Measurements from ENCODE around the gene PNO1.

Gene PNO1

GRCh38 chr2:68188831-68189230 is 31.1 kb downstream of the PNO1 start:
- no peak for DNase-seq (ENCODE audit: extremely low spot score)
- CTCF ChIA-PET, result interaction anchor here (1.1 to 1.4 kb wide), 2 partner anchors 9 to 55 kb away, joined by 3 read pairs; no protein-coding TSS in a partner anchor
- TF ChIP-seq TARDBP (IDR thresholded peaks at IDR 0.05) (no peak), FOXM1 (IDR thresholded peaks at IDR 0.05; ENCODE audit: borderline replicate concordance) (no peak), ZNF384 (IDR thresholded peaks at IDR 0.05) (no peak), SUZ12 (IDR thresholded peaks at IDR 0.05) (no peak), HDGF (IDR thresholded peaks at IDR 0.05; ENCODE audit: borderline replicate concordance) (no peak), SP1 (IDR thresholded peaks at IDR 0.05) (no peak), FOXA1 (IDR thresholded peaks at IDR 0.05) (no peak), BHLHE40 (IDR thresholded peaks at IDR 0.05; ENCODE audit: borderline replicate concordance) (no peak), ELF4 (IDR thresholded peaks at IDR 0.05) (no peak), FOXK2 (IDR thresholded peaks at IDR 0.05) (no peak), NFRKB (IDR thresholded peaks at IDR 0.05) (no peak), L3MBTL2 (conservative IDR thresholded peaks at IDR 0.05) (no peak), LEF1 (IDR thresholded peaks at IDR 0.05; ENCODE audit: borderline replicate concordance) (no peak)
- TF ChIP-seq, protein P1, sequence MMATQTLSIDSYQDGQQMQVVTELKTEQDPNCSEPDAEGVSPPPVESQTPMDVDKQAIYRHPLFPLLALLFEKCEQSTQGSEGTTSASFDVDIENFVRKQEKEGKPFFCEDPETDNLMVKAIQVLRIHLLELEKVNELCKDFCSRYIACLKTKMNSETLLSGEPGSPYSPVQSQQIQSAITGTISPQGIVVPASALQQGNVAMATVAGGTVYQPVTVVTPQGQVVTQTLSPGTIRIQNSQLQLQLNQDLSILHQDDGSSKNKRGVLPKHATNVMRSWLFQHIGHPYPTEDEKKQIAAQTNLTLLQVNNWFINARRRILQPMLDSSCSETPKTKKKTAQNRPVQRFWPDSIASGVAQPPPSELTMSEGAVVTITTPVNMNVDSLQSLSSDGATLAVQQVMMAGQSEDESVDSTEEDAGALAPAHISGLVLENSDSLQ (IDR thresholded peaks at IDR 0.05), result no peak
- POLR2A ChIA-PET, result interaction anchor here (1.9 kb wide), 1 partner anchor 64 kb away, joined by 5 read pairs; the partner anchor contains the start of gene PPP3R1

DNA sequence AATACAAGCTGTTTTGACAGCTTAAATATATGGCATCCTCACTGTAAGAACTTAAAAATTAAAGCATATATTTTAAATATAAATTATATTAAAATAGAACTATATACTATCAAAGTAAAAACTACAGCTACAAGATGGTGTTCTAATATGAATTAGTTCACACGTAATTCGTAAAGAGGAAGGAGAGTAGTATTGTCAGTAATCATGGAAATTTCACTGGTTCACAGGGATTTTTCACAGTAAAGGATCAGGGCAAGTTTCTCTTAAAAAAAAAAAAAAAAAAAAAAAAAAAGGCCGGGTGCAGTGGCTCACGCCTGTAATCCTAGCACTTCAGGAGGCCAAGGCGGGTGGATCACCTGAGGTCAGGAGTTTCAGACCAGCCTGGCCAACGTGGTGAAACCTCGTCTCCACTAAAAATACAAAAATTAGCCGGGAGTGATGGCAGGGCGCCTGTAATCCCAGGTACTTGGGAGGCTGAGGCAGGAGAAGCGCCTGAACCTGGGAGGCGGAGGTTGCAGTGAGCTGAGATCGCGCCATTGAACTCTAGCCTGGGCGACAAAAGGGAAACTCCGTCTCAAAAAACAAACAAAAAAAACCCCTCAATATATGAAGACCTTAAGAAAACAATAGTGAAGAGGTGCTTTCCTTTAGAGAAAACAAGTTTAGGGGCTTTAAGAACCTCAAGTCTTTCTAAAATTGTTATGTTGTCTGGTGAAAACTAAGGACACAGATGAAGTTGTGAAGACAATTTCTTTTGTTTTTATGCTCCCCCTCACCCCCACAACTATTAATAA is 32.5 kb downstream of the PNO1 start:
- peak; percentile 50; the same call in 1 of the 2 replicates for TF ChIP-seq ZNF384 (IDR thresholded peaks at IDR 0.05)
- TF ChIP-seq FOXA1 (IDR thresholded peaks at IDR 0.05), result no peak
- no peak for DNase-seq (ENCODE audit: extremely low spot score)
- POLR2A ChIA-PET, result no interaction called here
- CTCF ChIA-PET, result no interaction called here

DNA sequence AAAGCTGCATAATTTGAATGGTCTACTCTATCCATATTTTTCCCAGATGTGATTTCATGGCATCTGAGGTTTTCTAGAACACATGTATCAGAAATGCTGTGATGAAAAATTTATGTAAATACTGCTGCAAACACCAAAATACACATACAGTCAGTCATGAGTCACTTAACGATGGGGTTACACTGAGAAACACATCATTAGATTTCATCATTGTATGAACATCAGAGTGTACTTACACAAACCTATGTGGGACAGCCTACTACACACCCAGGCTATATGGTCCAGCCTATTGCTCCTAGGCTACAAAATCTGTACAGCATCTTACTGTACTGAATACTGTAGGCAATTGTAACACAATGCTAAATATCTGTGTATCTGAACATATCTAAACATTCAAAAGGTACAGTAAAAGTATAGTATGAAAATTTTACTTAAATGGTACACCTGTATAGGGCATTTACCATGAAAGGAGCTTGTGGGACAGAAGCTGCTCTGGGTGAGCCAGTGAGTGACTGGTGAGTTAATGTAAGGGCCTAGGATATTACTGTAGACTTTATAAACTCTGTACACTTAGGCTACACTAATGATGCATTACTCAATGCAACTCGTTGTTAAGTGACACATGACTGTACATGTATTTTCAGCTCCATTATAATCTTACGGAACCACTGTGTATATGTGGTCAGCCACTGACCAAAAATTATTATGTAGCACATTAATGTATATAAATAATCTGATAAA is 33.5 kb downstream of the PNO1 start:
- POLR2A ChIA-PET, result no interaction called here
- CTCF ChIA-PET, result no interaction called here
- TF ChIP-seq SP1 (IDR thresholded peaks at IDR 0.05) (no peak), L3MBTL2 (conservative IDR thresholded peaks at IDR 0.05) (no peak), ZNF384 (IDR thresholded peaks at IDR 0.05) (no peak), CTBP1 (IDR thresholded peaks at IDR 0.05; ENCODE audit: borderline replicate concordance) (no peak), HDGF (IDR thresholded peaks at IDR 0.05; ENCODE audit: borderline replicate concordance) (no peak), FOXM1 (IDR thresholded peaks at IDR 0.05; ENCODE audit: borderline replicate concordance) (no peak), NFRKB (IDR thresholded peaks at IDR 0.05) (no peak), SUZ12 (IDR thresholded peaks at IDR 0.05) (no peak), ARNT (IDR thresholded peaks at IDR 0.05) (no peak), FOXA1 (IDR thresholded peaks at IDR 0.05) (no peak), LEF1 (IDR thresholded peaks at IDR 0.05; ENCODE audit: borderline replicate concordance) (no peak)
- TF ChIP-seq, protein P1 (IDR thresholded peaks at IDR 0.05), result no peak
- no peak for DNase-seq (ENCODE audit: extremely low spot score)

- POLR2A ChIA-PET, result no interaction called here
- no peak for DNase-seq (ENCODE audit: extremely low spot score)
Observed at GRCh38 chr2:68193144-68193543, 35.5 kb downstream of the PNO1 start.

DNA sequence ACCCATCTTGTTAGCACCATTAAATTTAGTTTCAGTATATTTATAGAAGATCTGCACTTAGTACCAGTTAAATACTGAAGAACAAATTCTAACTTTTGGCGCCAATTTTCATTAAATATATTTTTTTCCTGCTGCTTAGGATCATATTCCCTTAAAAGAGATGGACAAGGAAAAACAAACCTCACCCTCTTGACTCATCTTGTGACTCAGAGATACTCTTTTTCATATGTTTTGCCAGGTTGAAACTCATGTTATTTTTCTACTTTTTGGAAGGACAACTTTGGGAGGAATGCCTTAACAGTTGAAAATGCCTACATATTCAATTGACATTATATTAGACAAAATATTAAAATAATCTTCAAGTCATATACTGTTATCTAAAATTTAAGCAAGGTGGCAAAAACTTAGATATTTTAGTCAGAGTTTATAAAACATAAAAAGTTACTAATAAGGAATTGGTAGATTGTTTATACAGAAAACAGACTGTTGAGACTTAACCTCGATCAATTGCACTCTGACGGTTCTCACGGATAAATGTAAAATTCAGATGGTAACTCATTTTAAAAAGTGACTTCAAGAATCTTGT is 36.2 kb downstream of the PNO1 start:
- DNase-seq (ENCODE audit: extremely low spot score), result no peak
- POLR2A ChIA-PET, result no interaction called here
- CTCF ChIA-PET, result no interaction called here
- no peak for TF ChIP-seq ELF4 (IDR thresholded peaks at IDR 0.05)
- TF ChIP-seq SP1 (IDR thresholded peaks at IDR 0.05), result no peak
- no peak for TF ChIP-seq BHLHE40 (IDR thresholded peaks at IDR 0.05; ENCODE audit: borderline replicate concordance)
- TF ChIP-seq LEF1 (IDR thresholded peaks at IDR 0.05; ENCODE audit: borderline replicate concordance), result no peak
- TF ChIP-seq TARDBP (IDR thresholded peaks at IDR 0.05), result no peak
- no peak for TF ChIP-seq NFRKB (IDR thresholded peaks at IDR 0.05)
- TF ChIP-seq FOXK2 (IDR thresholded peaks at IDR 0.05), result no peak
- no peak for TF ChIP-seq L3MBTL2 (conservative IDR thresholded peaks at IDR 0.05)
- no peak for TF ChIP-seq HDGF (IDR thresholded peaks at IDR 0.05; ENCODE audit: borderline replicate concordance)
- TF ChIP-seq SUZ12 (IDR thresholded peaks at IDR 0.05), result no peak
- TF ChIP-seq CTBP1 (IDR thresholded peaks at IDR 0.05; ENCODE audit: borderline replicate concordance), result no peak
- TF ChIP-seq FOXM1 (IDR thresholded peaks at IDR 0.05; ENCODE audit: borderline replicate concordance), result no peak
- TF ChIP-seq FOXA1 (IDR thresholded peaks at IDR 0.05), result no peak
- TF ChIP-seq, protein P1 (IDR thresholded peaks at IDR 0.05), result no peak

More at GRCh38 chr2:68193144-68193543, 35.5 kb downstream of the PNO1 start:
- CTCF ChIA-PET, result no interaction called here
- TF ChIP-seq L3MBTL2 (conservative IDR thresholded peaks at IDR 0.05) (no peak), HDGF (IDR thresholded peaks at IDR 0.05; ENCODE audit: borderline replicate concordance) (no peak), LEF1 (IDR thresholded peaks at IDR 0.05; ENCODE audit: borderline replicate concordance) (no peak), FOXA1 (IDR thresholded peaks at IDR 0.05) (no peak), ZNF384 (IDR thresholded peaks at IDR 0.05) (no peak), TARDBP (IDR thresholded peaks at IDR 0.05) (no peak), FOXK2 (IDR thresholded peaks at IDR 0.05) (no peak)
